K562 (cell line): ENCODE results near the gene COX20. TPM values are rescaled to one million over a fixed set of nuclear protein-coding genes. Genes with fewer than 3 reads are reported as not detected.

Experiments
- E2F1 ChIP-seq: sonication (generic); formaldehyde crosslinking; IDR thresholded peaks from 2 replicates; pipeline ENCODE4 v1.8.1; 2023; ENCODE audit warnings: mild to moderate bottlenecking, missing genetic modification reagents, moderate library complexity
- FUS ChIP-seq: fragments of 200-400 bp; formaldehyde crosslinking; optimal IDR thresholded peaks from 2 replicates; pipeline ENCODE3; 2017; ENCODE audit warnings: low read depth, low read length
- MGA ChIP-seq: fragments of 450-650 bp; IDR thresholded peaks from 2 replicates; pipeline ENCODE4 v1.6.1; 2016; ENCODE audit warnings: mild to moderate bottlenecking, moderate library complexity
- SMARCB1 ChIP-seq: IDR thresholded peaks from 2 replicates; pipeline ENCODE4 v1.6.1; 2011; ENCODE audit warnings: improper control_type of control experiment, low read depth; ENCODE audit not compliant: insufficient read length
- THRAP3 ChIP-seq: fragments of 450-650 bp; IDR thresholded peaks from 2 replicates; pipeline ENCODE4 v1.6.1; 2016; ENCODE audit warnings: mild to moderate bottlenecking, inconsistent platforms, borderline replicate concordance
- ZFPM2 ChIP-seq: fragments of 250-450 bp; sonication (Bioruptor Pico); IDR thresholded peaks from 2 replicates; pipeline ENCODE4 v1.5.1; 2022; ENCODE audit warnings: mild to moderate bottlenecking
- ZNF408 ChIP-seq: fragments of 250-450 bp; sonication (Bioruptor Pico); IDR thresholded peaks from 2 replicates; pipeline ENCODE4 v1.4.0; 2020; ENCODE audit warnings: low read depth, mild to moderate bottlenecking, moderate library complexity
- polyA plus RNA-seq, 8 experiments: library from polyadenylated mRNA; depleted of rRNA in 4 of 8; stranded (reverse) in 5 of 8; unstranded in 3 of 8; fragments of >200 nt; fragmentation: Nextera tagmentation in 2 of 8; fragmentation: Illumina TruSeq in 1 of 8; extraction: Ambion mirVana in 2 of 8; extraction: Trizol in 1 of 8; gene quantifications; 2 replicates each; pipeline versions ENCODE4 v1.2.1 to v1.2.3, GENCODE V29; 2011 to 2014; ENCODE audit warnings: inconsistent platforms in 1 of 8, missing spikeins in 1 of 8
- total RNA-seq, 7 experiments: library from RNA; depleted of rRNA in 6 of 7; stranded (reverse); fragments of >200 nt in 6 of 7; fragmentation: Illumina TruSeq in 2 of 7; extraction: Trizol in 2 of 7; gene quantifications; 2 replicates each; pipeline versions ENCODE4 v1.2.1 to v1.2.3, GENCODE V29; 2011 to 2021; ENCODE audit warnings: low replicate concordance in 1 of 7
- TF ChIP-seq, protein P1 (sequence below): fragments of 450-650 bp; IDR thresholded peaks from 2 replicates; pipeline ENCODE4 v1.6.1; 2018; ENCODE audit warnings: mild to moderate bottlenecking, low read depth; ENCODE audit not compliant: partially characterized antibody
- TF ChIP-seq, protein P2 (sequence below): fragments of 250-450 bp; sonication (Bioruptor Pico); IDR thresholded peaks from 2 replicates; pipeline ENCODE4 v1.5.0; 2020; ENCODE audit warnings: mild to moderate bottlenecking
- TF ChIP-seq, protein P3 (sequence below): fragments of 250-450 bp; sonication (Bioruptor Pico); IDR thresholded peaks from 2 replicates; pipeline ENCODE4 v1.8.0; 2021; ENCODE audit warnings: moderate library complexity, mild to moderate bottlenecking, inconsistent platforms

Gene COX20
- total and polyA plus RNA-seq, 9 of the 15 experiments (the other 6 are each of a cell fraction or from before 2014, with no cell fraction given) = 41.5 to 192 (median 84.3) TPM

DNA sequence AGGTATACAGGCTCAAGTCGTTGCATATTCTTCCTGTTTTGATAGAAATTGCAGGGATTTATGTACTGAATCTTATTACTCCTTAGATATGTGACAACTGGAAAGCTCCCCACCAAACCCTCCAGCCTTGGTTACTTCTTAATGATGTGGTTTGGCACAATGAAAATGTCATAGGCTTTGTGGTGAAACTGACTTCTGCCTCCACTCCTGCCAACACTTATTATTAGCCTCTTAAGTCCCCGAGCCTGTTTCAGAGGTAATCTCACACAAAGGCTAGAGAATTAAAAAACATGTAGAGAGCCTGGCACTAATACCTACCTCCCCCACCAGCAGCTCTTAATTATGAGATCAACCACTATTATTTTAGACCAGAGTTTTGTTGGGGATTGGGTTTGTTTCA lies 4.2 kb downstream of the COX20 start (continued):
- TF ChIP-seq, protein P1, sequence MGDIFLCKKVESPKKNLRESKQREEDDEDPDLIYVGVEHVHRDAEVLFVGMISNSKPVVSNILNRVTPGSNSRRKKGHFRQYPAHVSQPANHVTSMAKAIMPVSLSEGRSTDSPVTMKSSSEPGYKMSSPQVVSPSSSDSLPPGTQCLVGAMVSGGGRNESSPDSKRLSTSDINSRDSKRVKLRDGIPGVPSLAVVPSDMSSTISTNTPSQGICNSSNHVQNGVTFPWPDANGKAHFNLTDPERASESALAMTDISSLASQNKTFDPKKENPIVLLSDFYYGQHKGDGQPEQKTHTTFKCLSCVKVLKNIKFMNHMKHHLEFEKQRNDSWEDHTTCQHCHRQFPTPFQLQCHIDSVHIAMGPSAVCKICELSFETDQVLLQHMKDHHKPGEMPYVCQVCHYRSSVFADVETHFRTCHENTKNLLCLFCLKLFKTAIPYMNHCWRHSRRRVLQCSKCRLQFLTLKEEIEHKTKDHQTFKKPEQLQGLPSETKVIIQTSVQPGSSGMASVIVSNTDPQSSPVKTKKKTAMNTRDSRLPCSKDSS = no peak
- TF ChIP-seq THRAP3 = no peak
- TF ChIP-seq SMARCB1 = no peak
- no peak for TF ChIP-seq ZNF408
- no peak for TF ChIP-seq E2F1 (CRISPR knock-in tag)
- TF ChIP-seq, protein P2, sequence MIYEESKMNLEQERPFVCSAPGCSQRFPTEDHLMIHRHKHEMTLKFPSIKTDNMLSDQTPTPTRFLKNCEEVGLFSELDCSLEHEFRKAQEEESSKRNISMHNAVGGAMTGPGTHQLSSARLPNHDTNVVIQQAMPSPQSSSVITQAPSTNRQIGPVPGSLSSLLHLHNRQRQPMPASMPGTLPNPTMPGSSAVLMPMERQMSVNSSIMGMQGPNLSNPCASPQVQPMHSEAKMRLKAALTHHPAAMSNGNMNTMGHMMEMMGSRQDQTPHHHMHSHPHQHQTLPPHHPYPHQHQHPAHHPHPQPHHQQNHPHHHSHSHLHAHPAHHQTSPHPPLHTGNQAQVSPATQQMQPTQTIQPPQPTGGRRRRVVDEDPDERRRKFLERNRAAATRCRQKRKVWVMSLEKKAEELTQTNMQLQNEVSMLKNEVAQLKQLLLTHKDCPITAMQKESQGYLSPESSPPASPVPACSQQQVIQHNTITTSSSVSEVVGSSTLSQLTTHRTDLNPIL (CRISPR knock-in tag) = no peak
- TF ChIP-seq FUS = no peak
- no peak for TF ChIP-seq MGA
- TF ChIP-seq ZFPM2 (CRISPR knock-in tag) = no peak
- TF ChIP-seq, protein P3, sequence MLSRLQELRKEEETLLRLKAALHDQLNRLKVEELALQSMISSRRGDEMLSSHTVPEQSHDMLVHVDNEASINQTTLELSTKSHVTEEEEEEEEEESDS (CRISPR knock-in tag) = no peak
